Measurements from ENCODE around the gene PRKACB. TPM values are rescaled to one million over a fixed set of nuclear protein-coding genes. Genes with fewer than 3 reads are reported as not detected.

Gene PRKACB
- total and polyA plus RNA-seq, 10 of the 15 experiments (the other 5 are each of a cell fraction or from before 2014, with no cell fraction given), result 3.1 to 9.0 (median 7.1) TPM; not detected in 1

- ChIA-PET POLR2A (no interaction called here), CTCF (interaction anchor here (1.0 kb wide), 1 partner anchor 10 kb away, joined by 5 read pairs; no protein-coding TSS in a partner anchor), RAD21 (ENCODE audit: unreplicated experiment) (no interaction called here), SMC1A (ENCODE audit: uncharacterized antibody, unreplicated experiment) (interaction anchor here (0.8 kb wide), 1 partner anchor 9 kb away, joined by 3 read pairs; the partner anchor contains the start of gene PRKACB)
- ATAC-seq (peak; percentile 67), DNase-seq (ENCODE audit: low read depth, low spot score) (peak; percentile 26), FAIRE-seq (peak; percentile 66)
- no peaks in the 10 kb centered on the region for H3K36me3 ChIP-seq (ENCODE audit: control insufficient read depth in 2 of 2, insufficient read depth in 2 of 2, low read length in 1 of 2)
- H3K79me2 ChIP-seq (ENCODE audit: control insufficient read depth, insufficient read depth, low read length), result no peaks in the 10 kb centered on the region
- H3K27me3 ChIP-seq (replicated peaks in 1 of 2; ENCODE audit: control insufficient read depth in 2 of 2, insufficient read depth in 2 of 2, low read length in 1 of 2), result no peaks in the 10 kb centered on the region
- no TSS peak for BruUV-seq (replicated peaks)
- H2AFZ ChIP-seq (ENCODE audit: control insufficient read depth, low read depth, low read length), result no peak overlapping the region
- in situ Hi-C loops (cut with MboI), result loop anchor here (5.0 kb wide), 1 partner anchor 280 kb away; no protein-coding TSS in a partner anchor
- intact Hi-C loops (cut with micrococcal nuclease; ENCODE audit: unreplicated experiment), result no loop called here
- no peaks in the 10 kb centered on the region for H3K9me3 ChIP-seq (replicated peaks; ENCODE audit: control insufficient read depth, insufficient read depth, low read length)
- no peak overlapping the region for H3K9ac ChIP-seq (ENCODE audit: control insufficient read depth, insufficient read depth, low read length)
- WGBS (ENCODE audit: insufficient coverage, insufficient replicate concordance, low lambda C conversion rate, missing lambda C conversion rate), result 58% methylated on average over 3 of the region's 3 CpGs
- peaks cover 17% of the 10 kb centered on the region for H3K4me1 ChIP-seq (ENCODE audit: control insufficient read depth, insufficient read depth, low read length)
- no peak overlapping the region for H3K4me3 ChIP-seq
- H4K20me1 ChIP-seq (ENCODE audit: control insufficient read depth, insufficient read depth), result no peaks in the 10 kb centered on the region
- H3K4me2 ChIP-seq (ENCODE audit: control insufficient read depth, insufficient read depth), result no peak overlapping the region
- no peak overlapping the region for H3K27ac ChIP-seq (ENCODE audit: control insufficient read depth, insufficient read depth)
- TF ChIP-seq CREB1 (IDR thresholded peaks at IDR 0.05; ENCODE audit: low read depth), result no peak
- peak; percentile 72; the same call in 1 of the 2 replicates for TF ChIP-seq ATF2 (IDR thresholded peaks at IDR 0.05; ENCODE audit: low read length)
- peak; percentile 89 for TF ChIP-seq RUNX3 (IDR thresholded peaks at IDR 0.05; ENCODE audit: low read length)
- TF ChIP-seq ZNF687 (IDR thresholded peaks at IDR 0.05), result no peak
- TF ChIP-seq GABPA (IDR thresholded peaks at IDR 0.05; ENCODE audit: low read depth), result 0 out of 2 replicates have a peak, but pooled peaks have one; percentile 50
- no peak for TF ChIP-seq PAX8 (IDR thresholded peaks at IDR 0.05)
- peak; percentile 65; the same call in 1 of the 2 replicates for TF ChIP-seq MEF2A (IDR thresholded peaks at IDR 0.05; ENCODE audit: insufficient read depth, low read depth, low read length)
- TF ChIP-seq PAX5 (IDR thresholded peaks at IDR 0.05; ENCODE audit: borderline replicate concordance, low read depth, low read length), result peak; percentile 34; the same call in 1 of the 2 replicates
- TF ChIP-seq IRF4 (IDR thresholded peaks at IDR 0.05; ENCODE audit: low read depth, low read length), result peak; percentile 15; the same call in 1 of the 2 replicates
- peak in 1 of 2 experiments; percentile 75; a peak in 1 of 4 replicates for TF ChIP-seq CEBPB (IDR thresholded peaks at IDR 0.05; ENCODE audit: borderline replicate concordance in 1 of 2, low read depth in 2 of 2, low read length in 2 of 2)
- TF ChIP-seq FOXM1 (IDR thresholded peaks at IDR 0.05; ENCODE audit: low read depth, low read length), result peak; percentile 81
- TF ChIP-seq ETV6 (conservative IDR thresholded peaks at IDR 0.05 in 1 of 2, IDR thresholded peaks at IDR 0.05 in 1 of 2; ENCODE audit: borderline replicate concordance in 1 of 2, low read depth in 1 of 2), result peak in 1 of 2 experiments; percentile 13; a peak in 1 of 4 replicates
- no peak for TF ChIP-seq MLLT1 (IDR thresholded peaks at IDR 0.05)
- peak; percentile 67; the same call in 1 of the 2 replicates for TF ChIP-seq ZBED1 (IDR thresholded peaks at IDR 0.05; ENCODE audit: borderline replicate concordance)
- peak; percentile 63 for TF ChIP-seq BCL11A (IDR thresholded peaks at IDR 0.05; ENCODE audit: low read depth, low read length)
- peak; percentile 79 for TF ChIP-seq NFIC (IDR thresholded peaks at IDR 0.05; ENCODE audit: low read depth, low read length)
- no peak for TF ChIP-seq ATF7 (IDR thresholded peaks at IDR 0.05; ENCODE audit: low read depth)
- TF ChIP-seq EED (IDR thresholded peaks at IDR 0.05; ENCODE audit: low read depth), result peak; percentile 53; the same call in 1 of the 2 replicates
- TF ChIP-seq POU2F2 (IDR thresholded peaks at IDR 0.05; ENCODE audit: borderline replicate concordance, low read depth, low read length), result 0 out of 3 replicates have a peak, but pooled peaks have one; percentile 37
Observed at GRCh38 chr1:84152649-84153056, 8.6 kb downstream of the PRKACB start.
